ENCODE data around the gene ASCC1.

GRCh38 chr10:72079356-72079755, 136.7 kb downstream of the ASCC1 start:
- no peak for TF ChIP-seq POLR2A (IDR thresholded peaks at IDR 0.05)
- TF ChIP-seq, protein P1, sequence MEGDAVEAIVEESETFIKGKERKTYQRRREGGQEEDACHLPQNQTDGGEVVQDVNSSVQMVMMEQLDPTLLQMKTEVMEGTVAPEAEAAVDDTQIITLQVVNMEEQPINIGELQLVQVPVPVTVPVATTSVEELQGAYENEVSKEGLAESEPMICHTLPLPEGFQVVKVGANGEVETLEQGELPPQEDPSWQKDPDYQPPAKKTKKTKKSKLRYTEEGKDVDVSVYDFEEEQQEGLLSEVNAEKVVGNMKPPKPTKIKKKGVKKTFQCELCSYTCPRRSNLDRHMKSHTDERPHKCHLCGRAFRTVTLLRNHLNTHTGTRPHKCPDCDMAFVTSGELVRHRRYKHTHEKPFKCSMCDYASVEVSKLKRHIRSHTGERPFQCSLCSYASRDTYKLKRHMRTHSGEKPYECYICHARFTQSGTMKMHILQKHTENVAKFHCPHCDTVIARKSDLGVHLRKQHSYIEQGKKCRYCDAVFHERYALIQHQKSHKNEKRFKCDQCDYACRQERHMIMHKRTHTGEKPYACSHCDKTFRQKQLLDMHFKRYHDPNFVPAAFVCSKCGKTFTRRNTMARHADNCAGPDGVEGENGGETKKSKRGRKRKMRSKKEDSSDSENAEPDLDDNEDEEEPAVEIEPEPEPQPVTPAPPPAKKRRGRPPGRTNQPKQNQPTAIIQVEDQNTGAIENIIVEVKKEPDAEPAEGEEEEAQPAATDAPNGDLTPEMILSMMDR (IDR thresholded peaks at IDR 0.05) = no peak

Data from stomach (tissue), 4 donors.